Prostate gland (tissue), 2 donors: ENCODE results near the gene PDZRN3. TPM values are rescaled to one million over a fixed set of nuclear protein-coding genes. Genes with fewer than 3 reads are reported as not detected.

Source experiments
- DNase-seq: peaks from one replicate; pipeline ENCODE4 v3.0.0-alpha.2; 2019; ENCODE audit warnings: low spot score
- H3K27ac ChIP-seq, 2 donors: fragments of 200-600 bp; sonication (generic); 2 replicates each; pipeline ENCODE4 v1.5.1; 2017 to 2019
- H3K27me3 ChIP-seq: fragments of 200-600 bp; sonication (generic); replicated peaks from 2 replicates; pipeline ENCODE4 v1.5.1; 2019; ENCODE audit not compliant: insufficient read depth
- H3K36me3 ChIP-seq, 2 donors: fragments of 200-600 bp; sonication (generic); 1 replicate in 1 of 2; 2 replicates in 1 of 2; pipeline versions ENCODE4 v1.5.1 to v1.8.1; 2017 to 2019
- H3K4me1 ChIP-seq: fragments of 200-600 bp; sonication (generic); replicated peaks from 2 replicates; pipeline ENCODE4 v1.5.1; 2019
- H3K4me3 ChIP-seq, 2 donors: fragments of 200-600 bp; sonication (generic); 2 replicates each; pipeline ENCODE4 v1.5.1; 2017 to 2019
- H3K9me3 ChIP-seq: fragments of 200-600 bp; sonication (generic); 2 replicates; pipeline ENCODE4 v1.5.1; 2017
- CTCF ChIP-seq, 4 experiments: fragments of 200-600 bp in 2 of 4; fragments of 450-650 bp in 2 of 4; sonication (generic) in 2 of 4; IDR thresholded peaks; 1 replicate in 3 of 4; 2 replicates in 1 of 4; pipeline ENCODE4 v1.5.1; 2016 to 2019; ENCODE audit warnings: antibody characterized with exemption in 4 of 4, mild to moderate bottlenecking in 2 of 4, moderate library complexity in 2 of 4
- POLR2A ChIP-seq: fragments of 450-650 bp; IDR thresholded peaks from one replicate; pipeline ENCODE4 v1.6.1; 2016; ENCODE audit warnings: antibody characterized with exemption, mild to moderate bottlenecking
- POLR2AphosphoS5 ChIP-seq: sonication (generic); formaldehyde crosslinking; IDR thresholded peaks from one replicate; pipeline ENCODE4 v1.6.1; 2017; ENCODE audit warnings: antibody characterized with exemption
- WGBS: methylation state at CpG from one replicate; pipeline ENCODE4 v1.1.5; 2018; 5-methylcytosine and 5-hydroxymethylcytosine counted together
- intact Hi-C: fragments of 100-400 bp; cut with DNase I; formaldehyde crosslinking; loops from one replicate; pipeline ENCODE4 v1.14.2; 2022
- total RNA-seq, 2 donors: library from RNA; depleted of rRNA; stranded (reverse); fragments of >200 nt; gene quantifications; one replicate each; pipeline ENCODE4 v1.1.0, GENCODE V29; 2016

The PDZRN3 gene
- total RNA-seq, 2 donors from 2014 or later, result 80.9 to 143 TPM

- no peaks in the 10 kb centered on the region for H3K36me3 ChIP-seq
- no peak for DNase-seq
- 88% methylated on average over 2 of the region's 2 CpGs for WGBS
- H3K4me1 ChIP-seq, result no peaks in the 10 kb centered on the region
- intact Hi-C loops, result no loop called here
- H3K4me3 ChIP-seq, result no peak overlapping the region
- TF ChIP-seq CTCF (IDR thresholded peaks at IDR 0.05) (no peak), POLR2AphosphoS5 (no peak), POLR2A (no peak)
- H3K27ac ChIP-seq, result no peak overlapping the region
- H3K27me3 ChIP-seq, result no peaks in the 10 kb centered on the region
- H3K9me3 ChIP-seq, result no peaks in the 10 kb centered on the region
Measured at GRCh38 chr3:73665286-73665685, 40.5 kb upstream of the PDZRN3 start.

GRCh38 chr3:73664389-73664788 is 39.6 kb upstream of the PDZRN3 start:
- no peak for TF ChIP-seq POLR2AphosphoS5
- TF ChIP-seq CTCF (IDR thresholded peaks at IDR 0.05), result no peak
- no peaks in the 10 kb centered on the region for H3K36me3 ChIP-seq
- H3K27ac ChIP-seq, result no peak overlapping the region
- 65% methylated on average over 4 of the region's 4 CpGs for WGBS
- no peaks in the 10 kb centered on the region for H3K4me1 ChIP-seq
- H3K4me3 ChIP-seq, result no peak overlapping the region
- no peaks in the 10 kb centered on the region for H3K9me3 ChIP-seq
- DNase-seq, result no peak
- H3K27me3 ChIP-seq, result no peaks in the 10 kb centered on the region
- intact Hi-C loops, result no loop called here

GRCh38 chr3:73663495-73663894 is 38.8 kb upstream of the PDZRN3 start:
- 52% methylated on average over 3 of the region's 3 CpGs for WGBS
- H3K4me3 ChIP-seq, result no peak overlapping the region
- TF ChIP-seq CTCF (IDR thresholded peaks at IDR 0.05), result no peak
- no peak for TF ChIP-seq POLR2A
- no peak for TF ChIP-seq POLR2AphosphoS5
- no peaks in the 10 kb centered on the region for H3K9me3 ChIP-seq
- H3K36me3 ChIP-seq, result no peaks in the 10 kb centered on the region
- no peak overlapping the region for H3K27ac ChIP-seq
- intact Hi-C loops, result no loop called here
- no peak for DNase-seq
- H3K4me1 ChIP-seq, result peaks cover 3% of the 10 kb centered on the region
- no peaks in the 10 kb centered on the region for H3K27me3 ChIP-seq

- peaks cover 3% of the 10 kb centered on the region for H3K4me1 ChIP-seq
- no peak overlapping the region for H3K27ac ChIP-seq
- no peaks in the 10 kb centered on the region for H3K9me3 ChIP-seq
- no peaks in the 10 kb centered on the region for H3K27me3 ChIP-seq
- no peak overlapping the region for H3K4me3 ChIP-seq
- H3K36me3 ChIP-seq, result no peaks in the 10 kb centered on the region
- intact Hi-C loops, result no loop called here
- no peak for TF ChIP-seq POLR2A
- TF ChIP-seq POLR2AphosphoS5, result no peak
- TF ChIP-seq CTCF (IDR thresholded peaks at IDR 0.05), result no peak
- no peak for DNase-seq
Measured at GRCh38 chr3:73661265-73661664, 36.5 kb upstream of the PDZRN3 start.

- H3K4me3 ChIP-seq, result no peak overlapping the region
- peak overlapping the region in 1 of 2 donors; percentile 55 for H3K27ac ChIP-seq
- no peaks in the 10 kb centered on the region for H3K27me3 ChIP-seq
- DNase-seq, result no peak
- intact Hi-C loops, result no loop called here
- WGBS, result 85% methylated on average over 4 of the region's 4 CpGs
- H3K9me3 ChIP-seq, result no peaks in the 10 kb centered on the region
- TF ChIP-seq POLR2AphosphoS5, result no peak
- no peak for TF ChIP-seq CTCF (IDR thresholded peaks at IDR 0.05)
- TF ChIP-seq POLR2A, result no peak
- no peaks in the 10 kb centered on the region for H3K36me3 ChIP-seq
- H3K4me1 ChIP-seq, result peaks cover 3% of the 10 kb centered on the region
Measured at GRCh38 chr3:73658227-73658626, 33.5 kb upstream of the PDZRN3 start.
